Renal cortex interstitium (tissue), 15 donors: ENCODE results near the gene OGFOD3. TPM values are rescaled to one million over a fixed set of nuclear protein-coding genes. Genes with fewer than 3 reads are reported as not detected.
"Not testable (repeated sequence)": the region's sequence is repeated elsewhere in the genome, so short reads cannot be mapped to it uniquely, and the experiment has no call there.

Source experiments
- DNase-seq, 11 donors: peaks; one replicate each; pipeline ENCODE4 v3.0.0-alpha.2; 2013; ENCODE audit warnings: low read depth in 9 of 11, low spot score in 4 of 11; ENCODE audit errors: extremely low read depth in 1 of 11
- long read RNA-seq, 16 experiments: transcript quantifications; one replicate each; lab custom pipeline, GENCODE V29; 2026
- polyA plus RNA-seq, 3 donors: library from polyadenylated mRNA; unstranded; fragments of 120-200 nt; gene quantifications; one replicate each; pipeline ENCODE4 v1.2.1, GENCODE V29; 2013; ENCODE audit not compliant: insufficient read length in 3 of 3

OGFOD3 gene, protein sequence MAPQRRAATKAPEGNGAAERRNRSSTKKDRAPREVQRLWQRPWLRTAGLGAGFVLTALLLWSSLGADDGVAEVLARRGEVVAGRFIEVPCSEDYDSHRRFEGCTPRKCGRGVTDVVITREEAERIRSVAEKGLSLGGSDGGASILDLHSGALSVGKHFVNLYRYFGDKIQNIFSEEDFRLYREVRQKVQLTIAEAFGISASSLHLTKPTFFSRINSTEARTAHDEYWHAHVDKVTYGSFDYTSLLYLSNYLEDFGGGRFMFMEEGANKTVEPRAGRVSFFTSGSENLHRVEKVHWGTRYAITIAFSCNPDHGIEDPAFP
- 10 to 100 TPM; 20.8 to 31.7 (median 27.6) TPM for polyA plus RNA-seq
- long read RNA-seq, donor 1, full-length matches to known transcripts: 15 of 20 reads
- long read RNA-seq, donor 1, partial matches to known transcripts: 5 of 20 reads
- long read RNA-seq, donor 1, other reads (novel, unspliced or antisense): 0 of 20 reads
- long read RNA-seq, donor 2, full-length matches to known transcripts: 24 of 30 reads
- long read RNA-seq, donor 2, partial matches to known transcripts: 6 of 30 reads
- long read RNA-seq, donor 2, other reads (novel, unspliced or antisense): 0 of 30 reads
- long read RNA-seq, donor 3, full-length matches to known transcripts: 16 of 23 reads
- long read RNA-seq, donor 3, partial matches to known transcripts: 7 of 23 reads
- long read RNA-seq, donor 3, other reads (novel, unspliced or antisense): 0 of 23 reads
- long read RNA-seq, donor 4, full-length matches to known transcripts: 10 of 10 reads
- long read RNA-seq, donor 4, partial matches to known transcripts: 0 of 10 reads
- long read RNA-seq, donor 4, other reads (novel, unspliced or antisense): 0 of 10 reads
- long read RNA-seq, donor 5: 0 reads
- long read RNA-seq, donor 6, full-length matches to known transcripts: 14 of 14 reads
- long read RNA-seq, donor 6, partial matches to known transcripts: 0 of 14 reads
- long read RNA-seq, donor 6, other reads (novel, unspliced or antisense): 0 of 14 reads
- long read RNA-seq, donor 7, full-length matches to known transcripts: 15 of 24 reads
- long read RNA-seq, donor 7, partial matches to known transcripts: 9 of 24 reads
- long read RNA-seq, donor 7, other reads (novel, unspliced or antisense): 0 of 24 reads
- long read RNA-seq, donor 8: 0 reads
- long read RNA-seq, donor 9, full-length matches to known transcripts: 10 of 10 reads
- long read RNA-seq, donor 9, partial matches to known transcripts: 0 of 10 reads
- long read RNA-seq, donor 9, other reads (novel, unspliced or antisense): 0 of 10 reads
- long read RNA-seq, donor 10, full-length matches to known transcripts: 14 of 14 reads
- long read RNA-seq, donor 10, partial matches to known transcripts: 0 of 14 reads
- long read RNA-seq, donor 10, other reads (novel, unspliced or antisense): 0 of 14 reads
- long read RNA-seq, donor 11, full-length matches to known transcripts: 7 of 7 reads
- long read RNA-seq, donor 11, partial matches to known transcripts: 0 of 7 reads
- long read RNA-seq, donor 11, other reads (novel, unspliced or antisense): 0 of 7 reads
- long read RNA-seq, donor 12, full-length matches to known transcripts: 5 of 10 reads
- long read RNA-seq, donor 12, partial matches to known transcripts: 5 of 10 reads
- long read RNA-seq, donor 12, other reads (novel, unspliced or antisense): 0 of 10 reads
- long read RNA-seq, donor 13: 0 reads
- long read RNA-seq, donor 14, full-length matches to known transcripts: 7 of 7 reads
- long read RNA-seq, donor 14, partial matches to known transcripts: 0 of 7 reads
- long read RNA-seq, donor 14, other reads (novel, unspliced or antisense): 0 of 7 reads
- long read RNA-seq, donor 15, full-length matches to known transcripts: 10 of 10 reads
- long read RNA-seq, donor 15, partial matches to known transcripts: 0 of 10 reads
- long read RNA-seq, donor 15, other reads (novel, unspliced or antisense): 0 of 10 reads
- long read RNA-seq, donor 16, full-length matches to known transcripts: 27 of 53 reads
- long read RNA-seq, donor 16, partial matches to known transcripts: 17 of 53 reads
- long read RNA-seq, donor 16, other reads (novel, unspliced or antisense): 9 of 53 reads

DNA sequence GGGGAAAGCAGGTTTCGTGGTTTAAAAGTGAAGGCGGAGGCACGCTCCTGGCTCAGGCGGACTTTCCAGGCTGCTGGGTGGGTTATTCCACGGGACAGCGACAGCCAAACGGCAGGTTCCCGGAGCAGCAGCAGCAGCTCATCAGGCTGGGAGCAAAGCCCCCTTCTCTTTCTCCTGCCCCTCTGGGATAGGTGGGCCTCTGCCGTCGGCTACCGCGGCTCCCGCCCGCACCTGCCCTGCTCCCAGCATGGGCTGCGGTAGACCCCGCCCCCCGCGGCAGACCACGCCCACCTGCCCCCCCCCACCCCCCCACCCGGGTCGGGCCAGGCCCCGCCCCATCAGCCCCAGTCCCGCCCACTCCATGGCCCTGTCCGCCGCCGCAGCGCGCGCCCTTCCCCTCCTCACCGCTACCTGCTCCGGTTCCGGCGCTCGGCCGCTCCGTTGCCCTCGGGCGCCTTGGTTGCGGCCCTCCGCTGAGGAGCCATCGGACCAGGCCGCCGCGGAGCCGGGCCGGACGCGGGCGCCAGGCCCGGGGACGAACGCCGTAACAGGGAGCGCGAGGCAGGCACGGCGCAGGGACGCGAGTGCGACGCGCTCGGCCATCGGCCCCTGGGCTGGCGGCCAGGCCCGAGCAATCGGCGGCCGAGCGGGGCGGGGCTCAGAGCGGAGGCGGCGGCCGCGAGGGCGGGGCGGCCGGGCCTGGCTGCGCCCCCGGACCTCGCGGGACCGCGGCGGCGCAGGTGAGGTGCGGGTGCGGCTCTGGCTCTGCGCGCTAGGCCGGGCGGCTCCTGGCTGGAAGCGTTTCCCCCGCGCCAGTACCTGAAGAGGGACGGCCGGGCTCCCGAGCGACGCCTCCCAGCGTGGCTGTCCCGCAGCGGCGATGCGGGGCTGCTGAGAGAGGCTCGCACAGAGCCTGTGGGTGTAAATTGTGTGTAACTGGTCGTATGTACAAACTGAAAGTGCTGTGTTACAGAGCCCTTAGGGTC lies at the start of gene OGFOD3, which contains the start of gene HEXD:
TSS of gene OGFOD3 (minus strand) at position 586 of the 986 bp plus-strand sequence. CDS start at position 485, 101 bp downstream.
TSS of gene HEXD (plus strand) at position 347 of the 986 bp plus-strand sequence. CDS start 1,453 bp downstream, outside the sequence.
- peak in 10 of 11 donors; percentile 70 to 86 (median 80) for DNase-seq

DNA sequence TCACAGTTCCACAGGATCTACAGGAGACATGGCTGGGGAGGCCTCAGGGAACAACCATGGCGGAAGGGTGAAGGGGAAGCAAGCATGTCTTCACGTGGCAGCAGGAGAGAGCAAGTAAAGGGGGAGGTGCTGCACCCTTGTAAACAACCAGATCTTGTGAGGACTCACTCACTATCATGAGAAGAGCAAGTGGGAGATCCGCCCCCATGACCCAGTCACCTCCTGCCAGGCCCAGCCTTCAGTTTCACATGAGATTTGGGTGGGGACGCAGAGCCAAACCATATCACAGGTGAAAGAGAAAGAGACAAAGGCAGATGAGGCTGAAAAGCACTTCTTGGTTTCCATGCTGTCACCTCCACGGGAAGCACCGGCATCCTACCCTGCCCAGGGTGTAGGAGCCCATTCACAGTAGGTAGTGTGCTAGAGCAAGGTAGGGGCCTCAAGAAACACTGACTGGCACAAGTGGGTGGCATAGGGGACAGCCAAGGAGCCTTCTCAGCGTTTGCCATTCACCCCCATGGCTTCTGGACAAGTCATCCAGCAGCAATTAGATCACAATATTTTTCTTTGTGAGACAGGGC lies 46.7 kb upstream of the OGFOD3 start:
- no peak for DNase-seq

- DNase-seq: no peak
These were observed 46.2 kb upstream of the OGFOD3 start for GRCh38 chr17:82464567-82464929.

DNA sequence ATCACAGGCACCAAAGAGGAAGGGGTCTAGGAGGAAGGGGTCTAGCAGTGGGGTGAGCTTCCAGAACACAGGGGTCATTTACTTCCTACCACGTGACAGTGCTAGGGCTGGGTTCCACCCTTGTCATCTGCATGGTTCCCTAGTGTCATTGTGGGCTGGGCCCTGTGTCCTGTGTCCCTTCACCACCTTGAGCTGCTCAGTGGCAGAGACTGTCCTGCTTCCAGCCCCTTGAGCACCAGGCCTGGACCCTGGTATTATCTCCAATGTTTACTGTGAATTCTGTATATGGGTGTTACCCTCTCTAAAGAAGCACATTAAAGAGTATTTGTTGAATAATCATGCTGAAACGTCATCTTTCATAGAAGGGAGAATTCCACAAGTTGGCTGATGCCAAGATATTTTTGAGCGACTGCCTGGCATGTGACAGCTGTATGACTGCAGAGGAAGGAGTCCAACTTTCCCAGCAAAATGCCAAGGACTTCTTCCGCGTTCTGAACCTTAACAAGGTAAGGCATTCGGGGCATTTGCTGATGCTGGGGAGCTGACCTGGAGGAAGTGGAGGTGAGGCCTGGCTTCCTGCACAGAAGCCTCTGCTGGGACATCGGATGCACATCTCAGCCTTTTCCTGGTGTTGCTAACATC lies 45.7 kb upstream of the OGFOD3 start:
- DNase-seq: no peak

DNA sequence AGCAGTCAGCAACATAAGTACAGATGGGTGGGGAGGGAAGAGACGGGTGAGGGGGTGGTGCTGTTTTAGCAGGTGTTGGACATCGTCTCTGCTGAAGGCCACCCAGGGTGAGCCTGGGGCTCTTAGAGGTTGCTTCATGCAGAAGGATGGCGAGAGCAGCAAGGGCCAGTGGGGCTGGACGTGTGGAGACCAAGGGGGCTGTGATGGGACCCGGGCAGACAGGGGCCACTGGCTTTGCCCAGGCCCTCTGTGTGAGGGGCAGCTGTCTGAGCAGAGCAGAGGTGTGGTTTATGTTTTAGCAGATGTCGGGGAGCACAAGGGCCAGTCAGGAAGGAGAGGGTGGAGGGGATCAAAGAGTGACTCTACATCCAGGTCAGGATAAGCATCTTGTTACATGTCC lies 45.0 kb upstream of the OGFOD3 start:
- DNase-seq: no peak

- DNase-seq: no peak
These were observed 43.6 kb upstream of the OGFOD3 start for GRCh38 chr17:82461827-82462524.

DNA sequence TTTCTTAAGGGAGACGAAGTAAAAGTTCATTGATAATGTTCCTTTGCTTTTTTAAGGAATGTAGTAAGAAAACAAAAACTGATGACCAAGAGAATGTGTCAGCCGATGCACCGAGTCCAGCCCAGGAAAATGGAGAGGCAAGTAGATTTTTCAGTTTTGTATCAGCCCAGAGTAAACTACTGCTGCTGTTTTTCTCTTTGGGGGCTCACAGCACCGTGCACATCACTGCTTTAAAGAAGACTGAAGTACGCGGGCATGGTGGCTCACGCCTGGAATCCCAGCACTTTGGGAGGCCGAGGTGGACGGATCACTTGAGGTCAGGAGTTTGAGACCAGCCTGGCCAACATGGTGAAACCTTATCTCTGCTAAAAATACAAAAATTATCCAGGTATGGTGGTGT lies 41.5 kb upstream of the OGFOD3 start:
- DNase-seq: not testable (repeated sequence)

DNA sequence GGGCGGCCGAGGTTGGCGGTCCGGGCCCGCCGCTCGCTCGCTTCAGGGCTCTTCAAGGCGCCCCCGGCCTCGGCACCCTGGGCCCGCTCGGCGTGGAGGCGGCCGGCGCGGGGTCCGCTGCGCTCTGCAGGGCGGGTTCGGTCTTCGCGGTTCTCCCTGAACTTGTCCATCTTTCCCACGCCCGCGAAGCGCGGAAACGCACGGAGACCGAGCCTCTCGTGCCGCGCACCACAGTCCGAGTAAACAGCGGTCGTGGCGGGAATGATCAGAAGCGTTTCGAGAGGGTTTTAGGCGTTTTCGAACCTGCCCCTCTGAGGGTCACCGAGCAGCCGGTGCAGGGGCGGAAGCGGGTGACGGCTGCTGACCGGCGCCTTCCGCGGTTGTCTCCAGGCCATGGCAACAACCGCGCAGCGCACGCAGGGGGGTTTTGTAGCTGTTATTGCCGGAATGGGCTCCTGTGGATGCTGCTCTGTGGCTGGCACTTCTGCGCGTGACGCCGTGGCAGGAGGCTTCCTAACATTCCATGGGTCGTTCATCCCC lies 40.6 kb upstream of the OGFOD3 start:
- no peak for DNase-seq

GRCh38 chr17:82458179-82458884 lies 39.9 kb upstream of the OGFOD3 start, which contains the start of gene NARF:
NARF (plus strand) TSS chr17:82458741; CDS start chr17:82458804, 63 bp downstream.
- DNase-seq: peak; percentile 85 to 98 (median 96)

GRCh38 chr17:82457929-82458178 lies 39.5 kb upstream of the OGFOD3 start:
- peak in 2 of 11 donors; percentile 80 to 81 for DNase-seq

DNA sequence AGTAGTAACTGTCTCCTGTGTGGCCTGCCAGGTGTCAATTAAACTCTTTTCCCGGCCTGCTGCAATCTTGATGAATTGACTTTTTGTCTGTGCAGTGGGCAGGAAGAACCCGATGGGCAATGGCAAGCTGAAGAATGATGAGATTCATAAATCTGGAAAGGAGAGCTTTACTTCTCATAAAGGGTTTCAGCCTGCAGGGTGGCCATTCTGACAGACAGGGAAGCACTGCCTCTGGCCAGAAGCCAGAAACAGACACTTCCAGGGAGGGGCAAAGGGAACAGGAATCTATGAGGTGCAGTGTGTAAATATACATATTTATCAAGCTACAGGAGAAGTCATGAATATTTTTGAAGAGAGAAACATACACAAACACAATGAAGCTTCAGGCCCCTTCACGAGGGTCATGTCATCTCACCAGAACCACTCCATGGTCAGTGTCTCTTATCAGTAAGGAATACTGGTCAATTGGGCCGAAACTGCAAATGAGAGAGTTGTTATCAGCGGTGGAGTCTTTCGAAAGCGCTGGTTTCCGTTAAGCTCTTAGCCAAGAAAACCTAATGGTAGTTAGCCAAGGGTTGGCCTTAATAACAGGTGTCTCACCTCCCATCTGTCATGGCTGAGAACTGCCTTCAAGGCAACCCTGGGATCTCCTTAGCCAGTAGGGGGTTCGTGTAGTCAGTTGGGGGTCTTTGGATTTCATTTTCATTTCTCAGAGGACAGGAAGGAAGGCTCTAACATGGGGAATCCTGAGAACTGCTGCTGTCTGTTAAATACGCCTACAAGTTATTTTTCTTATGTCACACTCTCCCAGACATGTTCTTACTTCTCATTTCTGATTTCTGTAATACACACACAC lies 38.9 kb upstream of the OGFOD3 start:
- no peak for DNase-seq

GRCh38 chr17:82453706-82454105 lies 35.3 kb upstream of the OGFOD3 start:
- not testable (repeated sequence) for DNase-seq

DNA sequence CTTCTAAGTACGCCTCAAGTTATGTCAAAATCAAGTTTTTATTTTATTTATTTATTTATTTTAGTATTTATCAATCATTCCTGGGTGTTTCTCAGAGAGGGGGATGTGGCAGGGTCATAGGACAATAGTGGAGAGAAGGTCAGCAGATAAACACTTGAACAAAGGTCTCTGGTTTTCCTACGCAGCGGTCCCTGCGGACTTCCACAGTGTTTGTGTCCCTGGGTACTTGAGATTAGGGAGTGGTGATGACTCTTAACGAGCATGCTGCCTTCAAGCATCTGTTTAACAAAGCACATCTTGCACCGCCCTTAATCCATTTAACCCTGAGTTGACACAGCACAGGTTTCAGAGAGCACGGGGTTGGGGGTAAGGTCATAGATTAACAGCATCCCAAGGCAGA lies 34.8 kb upstream of the OGFOD3 start:
- DNase-seq: not testable (repeated sequence)
